ENCODE measurements around the gene ACOT13. TPM values are rescaled to one million over a fixed set of nuclear protein-coding genes. Genes with fewer than 3 reads are reported as not detected.

ACOT13 gene
- total RNA-seq, 2 experiments from 2014 or later, result 1.5 TPM

DNA sequence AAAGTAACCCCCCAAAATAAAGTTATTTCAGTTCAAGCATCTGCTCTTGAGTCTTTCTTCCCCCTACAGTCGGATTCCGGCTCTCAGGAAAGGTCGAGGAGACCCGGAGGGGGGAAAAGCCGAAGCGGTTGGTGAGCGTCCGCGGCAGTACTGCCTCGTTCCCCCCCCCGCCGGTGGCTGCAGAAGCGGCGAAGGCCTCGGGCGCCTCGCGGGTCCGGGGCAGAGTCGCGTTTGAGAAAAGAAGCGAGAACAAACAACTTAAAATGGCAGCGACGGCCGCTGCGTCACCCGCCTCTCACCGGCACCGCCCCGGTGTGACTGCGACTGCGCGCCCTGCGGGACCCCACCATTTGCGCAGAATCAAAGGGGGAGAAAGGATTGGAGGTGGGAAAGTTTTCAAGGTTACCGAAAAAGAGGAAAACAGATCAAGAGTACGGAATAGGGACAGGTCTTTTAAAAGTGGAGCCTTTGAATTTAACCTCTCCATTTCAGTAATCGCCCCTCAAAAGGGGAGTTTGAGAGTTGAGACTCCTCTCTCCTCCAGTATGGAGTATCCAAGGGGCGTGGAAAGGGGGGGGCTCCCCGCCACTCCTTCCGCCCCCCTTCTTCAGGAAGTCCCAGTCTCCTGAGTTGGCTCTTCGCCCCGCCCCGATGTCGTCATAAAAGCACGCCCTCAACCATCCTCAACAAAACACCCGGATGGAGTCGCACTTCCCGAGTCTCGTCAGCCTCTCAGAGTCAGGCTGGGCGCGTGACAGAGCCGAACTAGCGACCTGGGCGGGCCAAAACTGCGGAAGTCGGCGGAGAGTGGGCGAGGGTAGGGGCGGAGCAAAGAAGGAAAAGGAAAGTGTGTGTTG lies 54.0 kb downstream of the ACOT13 start:
- H3K36me3 ChIP-seq (ENCODE audit: insufficient read depth, low read length), result peaks cover 24% of the 10 kb centered on the region
- Mint-ChIP-seq H3K27me3 (no peaks in the 10 kb centered on the region), H3K4me1 (ENCODE audit: low read depth) (peaks cover 51% of the 10 kb centered on the region), H3K4me3 (peak overlapping the region; percentile 92), H3K36me3 (ENCODE audit: low read depth) (peaks cover 56% of the 10 kb centered on the region), H3K27ac (peak overlapping the region; percentile 94), H3K9me3 (no peaks in the 10 kb centered on the region)
- TF ChIP-seq, protein P1, sequence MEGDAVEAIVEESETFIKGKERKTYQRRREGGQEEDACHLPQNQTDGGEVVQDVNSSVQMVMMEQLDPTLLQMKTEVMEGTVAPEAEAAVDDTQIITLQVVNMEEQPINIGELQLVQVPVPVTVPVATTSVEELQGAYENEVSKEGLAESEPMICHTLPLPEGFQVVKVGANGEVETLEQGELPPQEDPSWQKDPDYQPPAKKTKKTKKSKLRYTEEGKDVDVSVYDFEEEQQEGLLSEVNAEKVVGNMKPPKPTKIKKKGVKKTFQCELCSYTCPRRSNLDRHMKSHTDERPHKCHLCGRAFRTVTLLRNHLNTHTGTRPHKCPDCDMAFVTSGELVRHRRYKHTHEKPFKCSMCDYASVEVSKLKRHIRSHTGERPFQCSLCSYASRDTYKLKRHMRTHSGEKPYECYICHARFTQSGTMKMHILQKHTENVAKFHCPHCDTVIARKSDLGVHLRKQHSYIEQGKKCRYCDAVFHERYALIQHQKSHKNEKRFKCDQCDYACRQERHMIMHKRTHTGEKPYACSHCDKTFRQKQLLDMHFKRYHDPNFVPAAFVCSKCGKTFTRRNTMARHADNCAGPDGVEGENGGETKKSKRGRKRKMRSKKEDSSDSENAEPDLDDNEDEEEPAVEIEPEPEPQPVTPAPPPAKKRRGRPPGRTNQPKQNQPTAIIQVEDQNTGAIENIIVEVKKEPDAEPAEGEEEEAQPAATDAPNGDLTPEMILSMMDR (IDR thresholded peaks at IDR 0.05), result no peak
- H3K9me3 ChIP-seq (ENCODE audit: control insufficient read depth in 1 of 2, insufficient read depth in 1 of 2, low read length in 2 of 2), result no peaks in the 10 kb centered on the region
- peak overlapping the region; percentile 98 for H3K4me3 ChIP-seq (ENCODE audit: low read length)
- peaks cover 25% of the 10 kb centered on the region for H3K4me1 ChIP-seq (ENCODE audit: insufficient read depth, low read length)
- intact Hi-C loops (cut with DNase I, micrococcal nuclease), result loop anchor here (1.0 to 5.0 kb wide), 4 partner anchors 53 to 296 kb away; partner anchors contain the start of gene GMNN (in 1 of the 2)
- peak; percentile 84 for ATAC-seq (ENCODE audit: poor library complexity)
- DNase-seq, result peak; percentile 99 to 100 (median 100)
- no peaks in the 10 kb centered on the region for H3K27me3 ChIP-seq (ENCODE audit: control insufficient read depth in 1 of 2, insufficient read depth in 2 of 2, low read length in 2 of 2)
- peak overlapping the region; percentile 100 for H3K27ac ChIP-seq (ENCODE audit: low read depth in 1 of 2, low read length in 2 of 2)
- ChIA-PET CTCF (interaction anchor here (1.5 to 2.1 kb wide), 3 partner anchors 46 to 140 kb away, joined by 3 to 11 read pairs (median 6); partner anchors contain the start of genes ACOT13 and TDP2), POLR2A (interaction anchor here (0.6 to 3.7 kb wide), 18 partner anchors 14 to 720 kb away, joined by 3 to 42 read pairs (median 5); partner anchors contain the start of genes ACOT13, ALDH5A1, GMNN and KIAA0319)

DNA sequence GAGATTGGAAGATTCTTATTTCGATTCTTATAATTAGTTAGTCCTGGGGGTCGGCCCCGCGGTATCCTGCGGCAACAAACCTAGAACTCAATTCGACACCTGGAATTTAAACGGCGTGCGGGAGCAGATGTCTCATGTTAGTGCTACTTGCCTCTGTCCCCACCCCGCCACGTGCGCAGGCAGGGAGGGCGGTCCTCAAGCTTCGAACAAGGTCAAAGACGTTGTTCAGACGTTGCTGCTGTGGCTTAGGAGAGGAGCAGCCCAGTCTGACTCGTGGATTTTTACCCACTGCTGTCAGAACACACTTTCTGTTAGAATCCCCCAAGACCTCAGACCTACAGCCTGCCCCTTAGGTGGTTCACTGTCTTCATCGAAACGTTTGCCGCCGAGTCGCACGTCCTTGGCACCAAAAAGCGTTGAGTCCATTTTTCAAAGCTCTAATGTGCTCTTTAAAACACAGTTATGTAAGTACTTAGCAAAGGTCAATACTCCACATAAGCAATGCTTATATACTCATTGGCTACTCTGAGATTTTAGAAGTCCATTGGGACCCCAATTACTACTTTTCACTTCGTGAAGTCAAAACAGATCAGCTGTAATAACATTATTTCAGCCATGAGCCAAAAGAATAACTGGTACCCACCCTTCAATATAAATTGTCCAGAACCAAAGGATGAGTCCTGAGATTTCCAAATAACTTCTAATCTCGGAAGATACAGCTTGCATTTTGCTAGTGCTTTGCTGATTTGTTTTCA lies 54.8 kb downstream of the ACOT13 start:
- no peaks in the 10 kb centered on the region for H3K9me3 ChIP-seq (ENCODE audit: control insufficient read depth in 1 of 2, insufficient read depth in 1 of 2, low read length in 2 of 2)

More for the DNA sequence above, 54.8 kb downstream of the ACOT13 start:
- Mint-ChIP-seq H3K27ac (peak overlapping the region; percentile 94), H3K27me3 (no peaks in the 10 kb centered on the region), H3K4me3 (peak overlapping the region; percentile 92), H3K4me1 (ENCODE audit: low read depth) (peaks cover 43% of the 10 kb centered on the region), H3K36me3 (ENCODE audit: low read depth) (peaks cover 48% of the 10 kb centered on the region), H3K9me3 (no peaks in the 10 kb centered on the region)
- TF ChIP-seq, protein P1 (IDR thresholded peaks at IDR 0.05), result no peak
- ChIA-PET POLR2A (interaction anchor here (0.6 to 2.5 kb wide), 21 partner anchors 9 to 719 kb away, joined by 3 to 33 read pairs (median 4); partner anchors contain the start of genes ACOT13, ALDH5A1, GMNN and KIAA0319), CTCF (interaction anchor here (0.9 to 2.1 kb wide), 3 partner anchors 54 to 141 kb away, joined by 5 to 11 read pairs (median 6); partner anchors contain the start of genes ACOT13 and TDP2)
- Histone ChIP-seq H3K4me1 (ENCODE audit: insufficient read depth, low read length) (peaks cover 23% of the 10 kb centered on the region), H3K4me3 (ENCODE audit: low read length) (peak overlapping the region; percentile 98), H3K27me3 (ENCODE audit: control insufficient read depth in 1 of 2, insufficient read depth in 2 of 2, low read length in 2 of 2) (no peaks in the 10 kb centered on the region), H3K27ac (ENCODE audit: low read depth in 1 of 2, low read length in 2 of 2) (peak overlapping the region; percentile 100), H3K36me3 (ENCODE audit: insufficient read depth, low read length) (peaks cover 16% of the 10 kb centered on the region)
- ATAC-seq (ENCODE audit: poor library complexity) (peak; percentile 55), DNase-seq (peak in 6 of 14 experiments; percentile 74 to 93 (median 82))
- intact Hi-C loops (cut with DNase I, micrococcal nuclease), result loop anchor here (1.0 to 5.0 kb wide), 3 partner anchors 53 to 296 kb away; partner anchors contain the start of gene GMNN (in 1 of the 2)
